HG03520 (cell line): ENCODE measurements around the gene TMEM121B.
"Not testable (repeated sequence)": the region's sequence is repeated elsewhere in the genome, so short reads cannot be mapped to it uniquely, and the experiment has no call there.

Experiments
- ATAC-seq: cut with Tn5 transposase; IDR thresholded peaks from one replicate; pipeline ENCODE4 v1.9.1; 2021; ENCODE audit warnings: mild to moderate bottlenecking, moderate library complexity; ENCODE audit not compliant: unreplicated experiment

The TMEM121B gene

GRCh38 chr22:17121233-17122195, at the start of gene TMEM121B:
TSS of gene TMEM121B (minus strand) at chr22:17121360. CDS start at chr22:17121127, 233 bp downstream.
- ATAC-seq = no peak

GRCh38 chr22:17167486-17167885, 46.3 kb upstream of the TMEM121B start:
- no peak for ATAC-seq

GRCh38 chr22:17164392-17165024, 43.3 kb upstream of the TMEM121B start:
- ATAC-seq = no peak

- ATAC-seq = no peak
Observed at GRCh38 chr22:17162731-17163130, 41.6 kb upstream of the TMEM121B start.

GRCh38 chr22:17161991-17162390, 40.8 kb upstream of the TMEM121B start:
- no peak for ATAC-seq

- no peak for ATAC-seq
Observed at GRCh38 chr22:17159504-17159951, 38.4 kb upstream of the TMEM121B start.

GRCh38 chr22:17158568-17159503, 37.7 kb upstream of the TMEM121B start, which contains the start of gene HDHD5:
TSS of gene HDHD5 (minus strand) at chr22:17159277. CDS start at chr22:17159251, 26 bp downstream.
- ATAC-seq = peak; percentile 67

GRCh38 chr22:17158176-17158567, 37.0 kb upstream of the TMEM121B start:
- no peak for ATAC-seq

- no peak for ATAC-seq
Observed at GRCh38 chr22:17157714-17158113, 36.6 kb upstream of the TMEM121B start.

- no peak for ATAC-seq
Observed at GRCh38 chr22:17155941-17156340, 34.8 kb upstream of the TMEM121B start.

GRCh38 chr22:17152971-17153370, 31.8 kb upstream of the TMEM121B start:
- no peak for ATAC-seq

- no peak for ATAC-seq
Observed at GRCh38 chr22:17152340-17152739, 31.2 kb upstream of the TMEM121B start.

GRCh38 chr22:17149076-17149815, 28.1 kb upstream of the TMEM121B start:
- no peak for ATAC-seq

- not testable (repeated sequence) for ATAC-seq
Observed at GRCh38 chr22:17147458-17147857, 26.3 kb upstream of the TMEM121B start.

- no peak for ATAC-seq
Observed at GRCh38 chr22:17145021-17145680, 24.0 kb upstream of the TMEM121B start.

- no peak for ATAC-seq
Observed at GRCh38 chr22:17143826-17144225, 22.7 kb upstream of the TMEM121B start.

- no peak for ATAC-seq
Observed at GRCh38 chr22:17143101-17143500, 21.9 kb upstream of the TMEM121B start.

GRCh38 chr22:17140826-17141766, 19.9 kb upstream of the TMEM121B start:
- no peak for ATAC-seq
